Mesendoderm (in vitro differentiated cells): ENCODE measurements around the gene WASF2.
"Not testable (repeated sequence)": the region's sequence is repeated elsewhere in the genome, so short reads cannot be mapped to it uniquely, and the experiment has no call there.

Experiments used
- DNase-seq: peaks from one replicate; pipeline ENCODE4 v3.0.0; 2013
- H2AK5ac ChIP-seq: 2 replicates; pipeline ENCODE4 v1.6.1; 2013; ENCODE audit warnings: low read length, inconsistent platforms
- H2BK120ac ChIP-seq: 2 replicates; pipeline ENCODE4 v1.6.1; 2013; ENCODE audit warnings: low read depth, mild to moderate bottlenecking, low read length, moderate library complexity, mixed read lengths
- H2BK15ac ChIP-seq: replicated peaks from 2 replicates; pipeline ENCODE4 v1.6.1; 2013; ENCODE audit warnings: low read depth, mild to moderate bottlenecking, moderate library complexity
- H2BK5ac ChIP-seq: 2 replicates; pipeline ENCODE4 v1.6.1; 2013; ENCODE audit warnings: low read length, inconsistent platforms
- H3K18ac ChIP-seq: 2 replicates; pipeline ENCODE4 v1.6.1; 2013; ENCODE audit warnings: mild to moderate bottlenecking, low read length, mixed read lengths
- H3K23ac ChIP-seq: one replicate; pipeline ENCODE4 v1.6.1; 2013; ENCODE audit warnings: low read length
- H3K27ac ChIP-seq: 2 replicates; pipeline ENCODE4 v1.5.1; 2013; ENCODE audit warnings: low read depth, mild to moderate bottlenecking, inconsistent platforms, low read length, moderate library complexity
- H3K27me3 ChIP-seq: 2 replicates; pipeline ENCODE4 v1.6.1; 2013; ENCODE audit warnings: low read length, control low read depth, mild to moderate bottlenecking, inconsistent platforms; ENCODE audit not compliant: insufficient read depth, poor library complexity
- H3K36me3 ChIP-seq: 2 replicates; pipeline ENCODE4 v1.6.1; 2013; ENCODE audit warnings: low read length, inconsistent platforms; ENCODE audit not compliant: control insufficient read depth, insufficient read depth
- H3K4ac ChIP-seq: one replicate; pipeline ENCODE4 v1.6.1; 2013; ENCODE audit warnings: low read depth, mild to moderate bottlenecking, low read length, moderate library complexity
- H3K4me1 ChIP-seq: 2 replicates; pipeline ENCODE4 v1.6.1; 2013; ENCODE audit warnings: low read depth, low read length, inconsistent platforms; ENCODE audit not compliant: control insufficient read depth
- H3K4me2 ChIP-seq: 2 replicates; pipeline ENCODE4 v1.6.1; 2013; ENCODE audit warnings: low read length
- H3K4me3 ChIP-seq: 2 replicates; pipeline ENCODE4 v1.5.1; 2013; ENCODE audit warnings: mild to moderate bottlenecking, low read length
- H3K56ac ChIP-seq: one replicate; pipeline ENCODE4 v1.6.1; 2013; ENCODE audit warnings: low read length
- H3K79me1 ChIP-seq: 2 replicates; pipeline ENCODE4 v1.6.1; 2013; ENCODE audit warnings: low read length, inconsistent platforms
- H3K79me2 ChIP-seq: 2 replicates; pipeline ENCODE4 v1.6.1; 2013; ENCODE audit warnings: mild to moderate bottlenecking, low read length; ENCODE audit not compliant: control insufficient read depth, insufficient read depth
- H3K9ac ChIP-seq: 2 replicates; pipeline ENCODE4 v1.6.1; 2013; ENCODE audit warnings: low read length, inconsistent platforms
- H4K5ac ChIP-seq: one replicate; pipeline ENCODE4 v1.6.1; 2013; ENCODE audit warnings: low read length
- H4K8ac ChIP-seq: one replicate; pipeline ENCODE4 v1.6.1; 2013; ENCODE audit warnings: low read depth, mild to moderate bottlenecking, control low read depth, low read length, moderate library complexity
- WGBS: extraction: QIAGEN DNeasy Blood & Tissue Kit; methylation state at CpG from one replicate; pipeline ENCODE4 v1.1.7; 2013; ENCODE audit warnings: low lambda C conversion rate, missing lambda C conversion rate; ENCODE audit not compliant: insufficient coverage; ENCODE audit errors: extremely low coverage; 5-methylcytosine and 5-hydroxymethylcytosine counted together

WASF2 gene

DNA sequence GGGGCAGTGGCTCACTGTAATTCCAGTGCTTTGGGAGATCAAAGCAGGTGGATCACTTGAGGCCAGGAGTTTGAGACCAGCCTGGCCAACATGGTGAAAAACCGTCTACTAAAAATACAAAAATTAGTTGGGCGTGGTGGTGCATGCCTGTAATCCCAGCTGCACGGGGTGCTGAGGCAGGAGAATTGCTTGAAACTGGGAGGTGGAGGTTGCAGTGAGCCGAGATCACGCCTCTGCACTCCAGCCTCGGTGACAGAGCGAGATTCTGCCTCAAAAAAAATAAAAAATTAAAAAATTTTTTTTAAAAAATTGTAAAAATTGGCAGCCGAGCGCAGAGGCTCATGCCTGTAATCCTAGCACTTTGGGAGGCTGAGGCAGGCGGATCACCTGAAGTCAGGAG, 31.4 kb downstream of the WASF2 start:
- not testable (repeated sequence) for H3K4me3 ChIP-seq, H3K27me3 ChIP-seq, H3K4ac ChIP-seq, H2BK15ac ChIP-seq, H3K56ac ChIP-seq, H4K8ac ChIP-seq, H3K9ac ChIP-seq, H3K4me1 ChIP-seq, DNase-seq, H3K4me2 ChIP-seq, H3K79me1 ChIP-seq, H3K36me3 ChIP-seq, H2BK5ac ChIP-seq, H2BK120ac ChIP-seq, H3K23ac ChIP-seq, H3K18ac ChIP-seq, H2AK5ac ChIP-seq, H3K27ac ChIP-seq, H4K5ac ChIP-seq, H3K79me2 ChIP-seq
- WGBS = no CpG with 5 or more reads among the region's 10 CpGs

DNA sequence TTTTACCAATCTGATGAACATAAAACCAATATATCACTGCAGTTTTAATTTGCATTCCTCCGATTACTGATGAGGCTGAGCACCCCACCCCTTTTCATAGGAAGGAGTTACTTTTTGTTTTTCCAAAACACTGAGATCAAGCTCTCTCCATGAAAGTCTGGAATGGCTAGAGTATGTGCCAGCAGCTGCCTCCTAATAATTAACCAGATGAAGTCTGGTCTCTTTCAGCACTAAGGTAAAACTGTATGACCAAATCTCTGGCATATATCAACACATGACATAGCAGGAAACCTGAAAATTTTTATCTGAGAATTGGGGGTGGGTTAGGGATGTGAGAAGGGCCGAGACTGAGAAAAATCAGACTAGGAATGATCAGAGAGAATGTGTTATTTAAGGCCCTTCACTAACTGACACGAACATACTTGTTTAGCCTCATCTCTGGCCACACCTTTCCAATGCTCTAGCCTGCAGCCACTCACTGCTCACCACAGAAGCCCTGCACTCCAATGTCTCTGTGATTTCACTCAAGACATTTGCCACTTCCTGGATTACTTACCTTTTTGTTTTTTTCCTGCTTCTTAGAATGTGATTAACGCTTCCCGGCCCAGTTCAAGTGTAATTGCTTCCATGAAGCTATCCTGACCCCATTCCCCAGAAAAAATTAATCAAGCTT, 34.7 kb downstream of the WASF2 start:
- Histone ChIP-seq H3K27me3 (no peaks in the 10 kb centered on the region), H3K18ac (no peak overlapping the region), H3K27ac (no peak overlapping the region), H3K4ac (no peak overlapping the region), H4K8ac (no peak overlapping the region), H4K5ac (no peak overlapping the region), H3K79me1 (peaks cover 6% of the 10 kb centered on the region), H3K4me2 (no peak overlapping the region), H3K4me3 (no peak overlapping the region), H2BK5ac (no peak overlapping the region), H2AK5ac (no peak overlapping the region), H2BK15ac (no peak overlapping the region), H3K56ac (no peak overlapping the region), H3K23ac (no peak overlapping the region), H3K79me2 (peaks cover 4% of the 10 kb centered on the region), H3K9ac (no peak overlapping the region), H3K36me3 (no peaks in the 10 kb centered on the region), H2BK120ac (no peak overlapping the region), H3K4me1 (no peaks in the 10 kb centered on the region)
- DNase-seq = no peak
- no CpG with 5 or more reads among the region's 5 CpGs for WGBS

DNA sequence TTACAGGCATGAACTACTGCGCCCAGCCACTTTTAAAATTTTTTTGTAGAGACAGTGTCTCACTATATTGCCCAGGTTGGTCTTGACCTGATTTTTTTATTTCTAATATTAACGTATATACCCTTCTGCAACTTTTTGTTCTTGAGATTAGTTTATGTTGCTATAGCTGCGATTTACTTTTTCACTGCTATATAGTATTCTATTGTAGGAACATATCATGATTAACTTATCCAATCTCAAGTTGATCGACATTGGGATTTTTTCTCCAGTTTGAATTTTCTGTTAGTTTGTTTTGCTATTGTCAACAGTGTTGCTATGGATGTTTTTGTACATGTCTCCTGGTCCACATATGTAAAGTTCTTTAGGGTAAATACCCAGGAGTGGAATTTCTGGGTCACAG, 35.4 kb downstream of the WASF2 start:
- no peak overlapping the region for H2BK5ac ChIP-seq
- H3K79me2 ChIP-seq = peaks cover 4% of the 10 kb centered on the region
- no peak overlapping the region for H4K8ac ChIP-seq
- no peak overlapping the region for H3K4me3 ChIP-seq
- H2BK15ac ChIP-seq = no peak overlapping the region
- H3K27me3 ChIP-seq = no peaks in the 10 kb centered on the region
- H3K4me2 ChIP-seq = no peak overlapping the region
- no peak overlapping the region for H2AK5ac ChIP-seq
- no peak overlapping the region for H2BK120ac ChIP-seq
- no peak overlapping the region for H3K23ac ChIP-seq
- H3K4ac ChIP-seq = no peak overlapping the region
- H3K4me1 ChIP-seq = no peaks in the 10 kb centered on the region
- H3K27ac ChIP-seq = no peak overlapping the region
- peaks cover 7% of the 10 kb centered on the region for H3K79me1 ChIP-seq
- H4K5ac ChIP-seq = no peak overlapping the region
- H3K56ac ChIP-seq = no peak overlapping the region
- H3K36me3 ChIP-seq = no peaks in the 10 kb centered on the region
- H3K9ac ChIP-seq = no peak overlapping the region
- no CpG with 5 or more reads among the region's 4 CpGs for WGBS
- no peak for DNase-seq
- H3K18ac ChIP-seq = no peak overlapping the region

DNA sequence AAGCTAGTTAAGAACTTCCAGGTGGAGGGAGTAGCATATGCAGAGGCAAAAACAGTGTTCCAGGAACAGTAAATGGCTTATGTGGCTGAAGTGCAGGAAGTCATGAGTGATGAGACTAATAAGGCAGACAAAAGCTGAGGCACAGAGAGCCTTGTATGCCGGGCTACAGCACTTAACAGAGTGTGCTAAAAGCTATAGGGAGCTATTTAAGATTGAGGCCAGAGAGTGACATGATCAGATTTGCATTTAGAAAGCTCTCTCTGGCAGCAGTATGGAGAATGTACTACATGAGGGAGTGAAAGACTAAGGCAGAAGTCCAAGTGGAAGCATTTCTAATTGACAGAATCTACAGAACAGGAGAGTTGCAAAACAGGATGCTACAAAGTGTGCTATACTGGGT, 38.6 kb downstream of the WASF2 start:
- Histone ChIP-seq H3K18ac (no peak overlapping the region), H2BK120ac (no peak overlapping the region), H3K79me2 (peaks cover 9% of the 10 kb centered on the region), H3K79me1 (peaks cover 13% of the 10 kb centered on the region), H4K8ac (no peak overlapping the region), H3K27me3 (no peaks in the 10 kb centered on the region), H3K56ac (no peak overlapping the region), H3K4me3 (no peak overlapping the region), H4K5ac (no peak overlapping the region), H3K9ac (no peak overlapping the region), H2BK15ac (no peak overlapping the region), H2AK5ac (no peak overlapping the region), H2BK5ac (no peak overlapping the region), H3K4me2 (no peak overlapping the region), H3K27ac (no peak overlapping the region), H3K36me3 (peaks cover 1% of the 10 kb centered on the region), H3K4ac (no peak overlapping the region), H3K4me1 (no peaks in the 10 kb centered on the region), H3K23ac (no peak overlapping the region)
- WGBS = no CpG with 5 or more reads among the region's 1 CpG
- DNase-seq = no peak

DNA sequence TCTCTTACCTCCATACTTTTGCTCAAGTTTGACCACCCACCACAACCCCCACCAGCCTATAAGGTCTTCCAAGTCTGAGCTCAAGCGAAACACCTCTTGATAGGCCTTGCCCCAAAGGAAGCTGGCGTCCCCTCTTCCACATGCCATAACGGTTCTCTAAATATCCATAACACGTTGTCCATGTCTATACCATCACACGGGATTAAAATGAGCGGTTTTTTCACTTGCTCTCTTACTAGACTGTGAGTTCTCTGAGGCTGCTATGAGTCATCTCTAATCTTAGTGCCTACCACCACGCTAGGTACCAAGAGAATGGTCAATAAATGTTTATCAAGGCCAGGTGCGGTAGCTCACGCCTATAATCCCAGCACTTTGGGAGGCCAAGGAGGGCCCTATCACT, 41.0 kb downstream of the WASF2 start:
- no peaks in the 10 kb centered on the region for H3K4me1 ChIP-seq
- peaks cover 13% of the 10 kb centered on the region for H3K79me1 ChIP-seq
- no peak overlapping the region for H2BK5ac ChIP-seq
- H3K4ac ChIP-seq = no peak overlapping the region
- H3K27me3 ChIP-seq = no peaks in the 10 kb centered on the region
- no peak overlapping the region for H2AK5ac ChIP-seq
- WGBS = no CpG with 5 or more reads among the region's 9 CpGs
- H3K9ac ChIP-seq = no peak overlapping the region
- no peak overlapping the region for H2BK15ac ChIP-seq
- H3K18ac ChIP-seq = no peak overlapping the region
- no peak overlapping the region for H3K4me2 ChIP-seq
- H3K23ac ChIP-seq = no peak overlapping the region
- no peak overlapping the region for H3K4me3 ChIP-seq
- H3K79me2 ChIP-seq = peaks cover 5% of the 10 kb centered on the region
- H4K5ac ChIP-seq = no peak overlapping the region
- no peak overlapping the region for H4K8ac ChIP-seq
- DNase-seq = no peak
- H3K36me3 ChIP-seq = peaks cover 1% of the 10 kb centered on the region
- no peak overlapping the region for H2BK120ac ChIP-seq
- H3K27ac ChIP-seq = no peak overlapping the region
- H3K56ac ChIP-seq = no peak overlapping the region

DNA sequence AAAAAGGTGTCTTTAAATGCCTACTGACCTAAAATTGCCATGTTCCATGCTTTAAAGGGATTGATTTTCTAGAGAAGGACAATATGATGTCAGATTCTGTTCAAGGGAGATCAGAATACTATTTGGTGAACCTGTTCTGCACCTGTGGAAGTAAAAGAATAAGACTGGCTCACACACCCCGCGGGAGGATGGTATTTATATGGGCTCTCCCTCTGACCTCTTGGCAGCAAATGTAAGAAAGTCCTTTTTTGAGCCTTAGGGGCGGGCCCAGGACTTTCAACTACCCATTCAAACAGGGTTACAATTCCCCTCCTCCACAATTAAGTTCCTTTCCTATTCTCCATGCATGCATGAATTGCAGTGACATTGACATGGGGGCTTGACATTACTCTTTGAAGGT, 42.1 kb downstream of the WASF2 start:
- Histone ChIP-seq H3K79me1 (peaks cover 13% of the 10 kb centered on the region), H3K27me3 (no peaks in the 10 kb centered on the region), H3K56ac (no peak overlapping the region), H3K4me1 (no peaks in the 10 kb centered on the region), H2BK5ac (no peak overlapping the region), H3K18ac (no peak overlapping the region), H2AK5ac (no peak overlapping the region), H3K9ac (no peak overlapping the region), H3K4me2 (no peak overlapping the region), H3K4ac (no peak overlapping the region), H4K8ac (no peak overlapping the region), H3K79me2 (peaks cover 5% of the 10 kb centered on the region), H3K36me3 (peaks cover 1% of the 10 kb centered on the region), H3K27ac (no peak overlapping the region), H2BK15ac (no peak overlapping the region), H3K23ac (no peak overlapping the region), H4K5ac (no peak overlapping the region), H2BK120ac (no peak overlapping the region), H3K4me3 (no peak overlapping the region)
- WGBS = no CpG with 5 or more reads among the region's 3 CpGs
- no peak for DNase-seq
